ENCODE results near the gene KRT16.
"Not testable (repeated sequence)": the region's sequence is repeated elsewhere in the genome, so short reads cannot be mapped to it uniquely, and the experiment has no call there.

KRT16 gene

GRCh38 chr17:41583137-41584127 lies 29.1 kb downstream of the KRT16 start:
- DNase-seq (ENCODE audit: low spot score) = no peak

DNA sequence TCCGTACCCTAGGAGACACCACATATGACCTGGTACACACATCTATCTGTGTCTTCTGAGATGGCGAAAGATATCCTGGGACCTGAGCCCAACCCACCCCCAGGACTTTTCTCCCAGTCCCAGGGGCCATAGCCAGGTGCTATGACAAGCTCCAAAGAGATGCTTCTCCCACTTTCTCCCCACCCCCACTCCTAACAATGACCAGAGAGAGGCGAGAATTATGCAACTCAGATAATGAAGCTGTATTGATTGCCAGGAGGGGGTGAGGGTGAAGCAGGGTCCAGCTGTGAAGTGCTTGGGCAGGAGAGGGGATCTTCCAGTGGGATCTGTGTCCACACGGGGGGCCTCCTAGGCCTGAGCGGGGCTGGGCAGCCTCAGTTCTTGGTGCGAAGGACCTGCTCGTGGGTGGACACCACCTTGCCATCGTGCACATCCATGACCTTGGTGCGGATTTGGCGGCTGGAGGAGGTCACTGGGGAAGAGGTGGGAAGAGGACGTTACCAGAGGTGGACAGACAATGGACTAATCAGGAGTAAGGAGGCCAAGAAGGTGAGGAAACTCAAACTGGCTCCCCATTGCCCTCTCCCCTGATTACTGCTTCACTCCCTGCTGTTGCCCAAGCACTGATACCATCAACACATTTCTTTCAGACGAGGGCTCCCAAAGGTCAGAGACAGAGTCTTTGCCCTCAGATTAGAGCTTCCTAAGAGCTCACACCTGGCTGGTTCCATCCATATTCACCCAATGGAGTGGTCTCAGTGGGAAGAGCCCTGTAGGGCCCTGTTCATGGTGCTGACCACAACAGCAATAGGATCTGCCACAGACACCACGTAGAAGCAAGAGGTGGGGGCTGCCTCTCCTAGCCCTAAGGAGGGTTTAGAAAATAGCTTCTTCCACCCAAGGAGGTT lies 30.3 kb downstream of the KRT16 start:
- not testable (repeated sequence) for DNase-seq (ENCODE audit: low spot score)

DNA sequence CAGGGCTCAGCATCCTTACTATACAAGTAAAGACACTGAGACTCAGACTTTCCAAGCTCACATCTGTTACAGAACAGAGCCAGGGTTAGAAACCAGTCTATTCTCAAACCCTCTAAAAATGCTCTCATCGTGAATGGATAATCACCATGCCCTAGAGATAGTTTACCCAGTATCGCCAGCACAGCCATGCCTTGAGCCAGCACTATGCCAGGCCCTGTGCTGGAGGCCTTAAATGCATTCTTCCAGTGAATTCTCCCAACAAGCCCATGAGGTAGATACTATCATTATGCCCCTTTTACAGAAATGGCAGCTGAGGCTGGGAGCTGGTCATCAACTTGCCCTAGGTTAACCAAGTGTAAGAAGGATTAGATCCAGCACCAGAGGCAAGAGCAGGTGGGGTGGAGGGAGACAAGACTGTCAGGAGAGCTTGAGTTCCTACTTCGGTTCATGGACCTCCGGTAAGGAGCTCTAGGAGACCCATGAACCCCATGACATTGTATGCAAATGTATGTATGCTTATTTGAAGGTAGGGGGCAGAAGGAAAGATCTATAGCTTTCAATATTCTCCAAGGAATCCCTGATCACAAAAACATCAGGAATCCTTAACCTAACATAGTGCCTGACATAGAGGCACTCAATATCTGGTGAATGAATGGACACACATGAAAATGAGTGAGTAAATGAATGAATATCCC lies 31.1 kb downstream of the KRT16 start:
- no peak for DNase-seq (ENCODE audit: low spot score)

DNA sequence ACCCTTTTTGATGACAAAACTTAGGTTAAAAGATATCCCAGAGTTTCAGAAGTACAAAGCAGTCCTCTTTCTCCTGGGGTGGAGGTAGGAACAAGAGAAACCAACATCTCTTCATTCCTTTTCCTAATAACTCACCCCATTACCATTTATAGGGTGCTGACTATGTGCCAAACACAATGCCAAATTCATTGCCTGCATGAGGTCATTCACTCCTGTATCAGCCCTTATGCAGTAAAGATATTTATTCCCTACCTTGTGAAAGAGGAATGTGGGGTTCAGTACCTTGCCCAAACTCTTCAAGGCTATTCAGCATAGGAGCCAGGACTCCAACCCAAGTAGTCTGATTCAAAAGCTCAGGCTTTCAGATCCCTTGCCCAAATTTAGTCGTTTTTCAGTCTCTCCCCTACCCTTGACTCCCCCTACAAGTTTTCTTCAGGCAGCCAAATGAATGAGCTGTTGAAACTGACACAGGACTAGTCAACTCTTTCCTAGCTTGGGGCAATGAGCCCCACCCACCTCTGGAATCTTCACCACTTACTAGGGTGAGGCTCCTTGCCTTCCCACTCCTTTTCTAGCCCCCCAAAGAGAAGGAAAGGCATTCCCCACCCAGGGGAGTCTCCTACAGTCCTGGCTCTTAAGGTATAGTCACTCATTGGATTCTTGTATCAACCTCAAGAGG lies 31.7 kb downstream of the KRT16 start:
- DNase-seq (ENCODE audit: low spot score) = no peak

DNA sequence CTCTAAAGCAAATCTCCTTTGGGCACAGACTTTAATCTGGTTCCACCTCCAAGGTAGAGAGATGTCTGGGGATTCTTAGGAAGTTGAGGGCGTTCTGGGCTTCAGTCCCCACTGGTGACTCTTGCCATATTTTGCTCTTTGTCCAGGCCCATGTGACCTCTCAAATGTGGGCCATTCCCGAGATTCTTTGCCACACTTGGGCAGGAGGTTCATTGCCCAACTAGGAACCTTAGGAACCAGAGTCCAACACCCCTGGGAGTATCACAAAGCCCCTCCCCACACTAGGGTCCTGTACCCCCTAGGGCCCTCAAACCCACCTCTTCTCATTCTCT lies 32.4 kb downstream of the KRT16 start:
- DNase-seq (ENCODE audit: low spot score) = no peak

DNA sequence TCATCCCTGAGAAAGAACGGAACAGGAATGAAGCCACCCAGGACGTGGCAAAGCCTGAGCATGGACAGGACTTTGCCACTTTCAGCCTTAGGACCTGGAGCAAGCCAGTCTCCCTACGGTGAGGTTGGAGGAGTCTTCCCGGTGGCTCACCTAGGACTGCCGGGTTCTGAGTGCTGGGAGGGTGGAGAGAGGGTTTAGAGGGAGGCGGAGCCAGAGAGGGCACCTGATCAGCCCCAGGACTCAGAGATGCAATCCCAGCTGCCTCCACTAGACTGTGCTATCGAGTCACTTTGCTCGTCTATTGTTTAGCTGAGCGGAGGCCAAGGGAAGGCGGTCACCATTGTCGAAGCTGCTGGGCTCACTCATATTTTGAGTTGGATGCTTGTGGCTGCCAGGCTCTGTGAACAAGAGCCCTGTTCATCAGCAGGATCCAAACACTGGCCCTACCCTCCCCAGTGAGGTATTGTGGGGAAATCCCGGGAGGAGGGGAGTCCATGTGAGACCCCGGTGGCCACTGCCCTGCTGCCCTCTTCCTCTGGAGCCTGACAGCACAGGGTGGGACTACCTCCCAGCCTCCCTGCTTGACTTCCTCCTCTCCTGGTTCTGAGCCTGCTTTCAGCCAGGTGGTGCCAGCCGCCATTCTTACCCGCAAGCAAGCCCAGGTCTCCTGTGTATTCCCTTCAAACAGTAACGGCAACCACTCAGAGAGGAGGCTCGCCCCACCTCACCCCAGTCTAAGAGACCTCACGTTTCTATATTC lies 32.9 kb downstream of the KRT16 start:
- DNase-seq (ENCODE audit: low spot score) = peak; percentile 84

- DNase-seq (ENCODE audit: low spot score) = no peak
These were observed 33.6 kb downstream of the KRT16 start for GRCh38 chr17:41578971-41579370.

DNA sequence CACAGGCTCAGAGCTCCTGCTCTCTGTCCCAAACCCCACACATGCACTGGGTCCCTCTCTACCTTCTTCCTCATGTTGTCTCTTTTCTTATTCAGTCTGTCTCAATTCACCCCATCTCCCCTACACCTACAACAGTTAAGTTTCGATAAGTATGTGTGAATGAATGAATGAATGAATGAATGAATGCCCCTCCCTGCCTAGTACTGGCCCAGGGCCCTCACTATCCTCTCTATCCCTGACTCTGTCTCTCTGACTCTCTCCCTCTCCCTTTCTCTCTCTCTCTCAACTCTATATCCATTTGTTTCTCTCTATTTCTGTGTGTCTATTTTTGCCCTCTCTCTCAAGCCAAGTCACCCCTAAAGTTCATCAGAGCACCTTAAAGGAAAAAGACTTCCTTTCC lies 34.0 kb downstream of the KRT16 start:
- DNase-seq (ENCODE audit: low spot score) = no peak

DNA sequence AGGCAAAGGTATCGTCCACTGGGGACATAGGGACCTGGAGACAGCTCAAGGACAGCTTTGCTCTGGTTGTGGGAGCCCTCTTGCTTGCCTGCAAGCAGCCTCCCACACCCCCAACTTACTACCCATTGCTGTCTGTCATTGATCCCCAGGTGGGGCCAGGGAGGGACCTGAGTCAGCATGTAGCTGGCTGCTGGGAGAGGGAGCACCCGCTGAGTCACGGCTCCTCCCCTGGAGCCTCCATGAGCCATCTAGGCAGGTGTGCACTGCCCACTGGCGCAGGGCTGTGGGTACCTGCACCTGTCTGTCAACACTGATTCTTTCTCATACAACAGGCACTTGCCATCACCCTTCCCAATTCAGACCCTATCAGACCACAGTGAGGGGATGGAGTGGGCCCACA lies 35.8 kb downstream of the KRT16 start:
- DNase-seq (ENCODE audit: low spot score) = not testable (repeated sequence)

GRCh38 chr17:41575336-41575735 lies 37.2 kb downstream of the KRT16 start:
- no peak for DNase-seq (ENCODE audit: low spot score)

DNA sequence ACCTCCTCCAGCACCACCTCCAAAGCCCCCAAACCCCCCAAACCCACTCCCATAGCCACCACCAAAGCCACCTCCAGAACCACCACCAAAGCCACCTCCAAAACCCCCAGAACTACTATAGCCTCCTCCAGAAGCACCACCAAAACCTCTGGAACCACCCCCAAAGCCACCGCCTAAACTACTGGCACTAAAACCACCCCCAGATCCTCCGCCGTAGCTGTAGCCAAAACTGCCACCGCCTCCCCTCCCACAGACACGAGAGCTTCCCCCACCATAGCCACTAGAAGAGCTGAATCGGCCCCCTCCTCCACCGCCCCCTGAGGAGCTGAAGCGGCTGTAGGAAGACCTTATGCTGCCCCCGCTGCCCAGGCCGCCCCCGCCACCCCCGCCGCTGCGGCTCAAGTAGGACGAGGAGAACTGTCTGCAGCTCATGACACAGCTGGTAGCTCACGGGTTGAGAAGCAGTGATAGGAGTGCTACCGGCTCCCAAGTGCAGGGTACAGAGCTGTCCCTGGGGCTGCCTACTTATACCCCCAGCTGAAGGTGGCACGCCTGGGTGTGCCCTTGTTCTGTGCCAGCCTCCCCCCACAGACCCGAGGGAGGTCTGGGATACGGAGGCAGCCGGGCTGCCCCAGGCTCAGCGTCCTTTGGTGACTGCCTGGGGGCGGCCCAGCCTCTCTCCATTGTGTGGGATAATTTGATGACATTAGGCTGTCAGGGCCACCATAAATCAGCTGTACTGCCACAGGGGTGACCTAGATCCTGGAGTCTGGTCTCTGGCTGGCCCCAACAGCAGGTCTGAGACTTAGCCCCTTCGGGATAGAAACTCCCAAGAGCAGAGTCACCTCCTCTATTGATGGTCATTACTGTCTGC lies 40.8 kb downstream of the KRT16 start, which contains the start of gene KRT9:
Gene KRT9, minus strand, starts transcription at position 499 of the 874 bp plus-strand sequence. Its CDS starts 67 bp downstream, at position 432.
- DNase-seq (ENCODE audit: low spot score) = no peak

GRCh38 chr17:41567317-41567716 lies 45.2 kb downstream of the KRT16 start:
- DNase-seq (ENCODE audit: low spot score) = no peak

DNA sequence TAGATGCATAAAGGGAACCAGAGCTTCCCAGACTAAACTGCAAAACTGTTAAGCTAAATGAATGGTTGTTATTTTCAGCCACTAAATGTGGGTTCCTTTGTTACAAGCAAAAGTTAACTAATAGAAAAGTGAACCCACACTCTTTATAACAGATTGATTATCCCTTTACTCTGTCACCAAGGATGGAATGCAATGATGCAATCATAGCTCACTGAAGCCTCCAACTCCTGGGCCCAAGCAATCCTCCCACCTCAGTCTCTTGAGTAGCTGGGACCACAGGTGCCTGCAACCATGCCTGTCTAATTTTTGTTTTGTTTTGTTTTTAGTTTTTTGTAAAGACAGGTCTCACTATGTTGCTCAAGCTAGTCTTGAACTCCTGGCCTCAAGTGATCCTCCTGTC lies 47.2 kb downstream of the KRT16 start:
- DNase-seq (ENCODE audit: low spot score) = no peak

- no peak for DNase-seq (ENCODE audit: low spot score)
These were observed 48.9 kb downstream of the KRT16 start for GRCh38 chr17:41563607-41564170.

DNA sequence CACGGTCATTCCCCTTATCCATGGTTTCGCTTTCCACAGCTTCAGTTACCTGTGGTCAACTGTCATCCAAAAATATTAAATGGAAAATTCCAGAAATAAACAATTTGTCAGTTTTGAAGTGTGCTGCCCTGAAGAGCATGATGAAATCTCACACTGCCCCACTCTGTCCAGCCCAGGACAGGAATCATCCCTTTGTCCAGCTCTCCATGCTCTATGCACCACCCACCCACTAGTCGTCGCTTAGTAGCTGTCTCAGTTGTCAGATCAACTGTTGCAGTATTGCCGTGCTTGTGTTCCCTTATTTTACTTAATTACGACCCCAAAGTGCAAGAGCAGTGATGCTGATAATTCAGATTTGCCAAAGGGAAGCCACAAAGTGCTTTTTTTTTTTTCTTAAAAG lies 51.0 kb downstream of the KRT16 start:
- DNase-seq (ENCODE audit: low spot score) = no peak

Data from activated CD4-positive, alpha-beta T cell treated with anti-CD3 and anti-CD28 coated beads, Interleukin-2, Interleukin-4, amounts not matched to agents 100 ng/mL and 50 ng/mL, durations not matched to agents 16 hours and 8 hours (primary cell).